HepG2 (cell line): ENCODE results near the gene NCOA3. TPM values are rescaled to one million over a fixed set of nuclear protein-coding genes. Genes with fewer than 3 reads are reported as not detected.

Experiments
- ARNTL ChIP-seq: sonication (generic); formaldehyde crosslinking; IDR thresholded peaks from 2 replicates; pipeline ENCODE4 v1.4.0; 2020; ENCODE audit warnings: mild to moderate bottlenecking, missing genetic modification reagents
- BCL3 ChIP-seq: sonication (generic); formaldehyde crosslinking; IDR thresholded peaks from 2 replicates; pipeline ENCODE4 v1.5.1; 2020; ENCODE audit warnings: mild to moderate bottlenecking, missing genetic modification reagents, moderate library complexity
- CAMTA2 ChIP-seq: sonication (generic); formaldehyde crosslinking; IDR thresholded peaks from 2 replicates; pipeline ENCODE4 v1.4.0; 2020; ENCODE audit warnings: mild to moderate bottlenecking, missing genetic modification reagents, borderline replicate concordance
- ELF1 ChIP-seq: sonication (generic); formaldehyde crosslinking; IDR thresholded peaks from 2 replicates; pipeline ENCODE4 v1.4.0; 2020; ENCODE audit warnings: missing genetic modification reagents
- HES4 ChIP-seq: sonication (generic); formaldehyde crosslinking; IDR thresholded peaks from 2 replicates; pipeline ENCODE4 v1.9.0; 2021; ENCODE audit warnings: mild to moderate bottlenecking, missing genetic modification reagents, borderline replicate concordance
- HINFP ChIP-seq: sonication (generic); formaldehyde crosslinking; IDR thresholded peaks from 2 replicates; pipeline ENCODE4 v1.4.0; 2020; ENCODE audit warnings: low read depth, mild to moderate bottlenecking, missing genetic modification reagents
- KDM2A ChIP-seq: sonication (generic); formaldehyde crosslinking; IDR thresholded peaks from 2 replicates; pipeline ENCODE4 v1.4.0; 2020; ENCODE audit warnings: low read depth, missing genetic modification reagents, borderline replicate concordance
- MTERF4 ChIP-seq: sonication (generic); formaldehyde crosslinking; IDR thresholded peaks from 2 replicates; pipeline ENCODE4 v1.8.0; 2023; ENCODE audit warnings: mild to moderate bottlenecking, missing genetic modification reagents
- SOX6 ChIP-seq, 2 experiments: fragments of 450-650 bp in 1 of 2; sonication (generic) in 1 of 2; formaldehyde crosslinking in 1 of 2; IDR thresholded peaks; 2 replicates each; pipeline versions ENCODE4 v1.4.0 to v1.6.1; 2017 to 2020; ENCODE audit warnings: antibody characterized with exemption in 1 of 2, mild to moderate bottlenecking in 1 of 2, missing genetic modification reagents in 1 of 2
- TCF12 ChIP-seq, 2 experiments: fragments of 450-650 bp in 1 of 2; sonication (generic) in 1 of 2; formaldehyde crosslinking in 1 of 2; IDR thresholded peaks; 2 replicates each; pipeline versions ENCODE4 v1.6.1 to v1.8.0; 2017 to 2022; ENCODE audit warnings: antibody characterized with exemption in 1 of 2, mild to moderate bottlenecking in 1 of 2, missing genetic modification reagents in 1 of 2, moderate library complexity in 1 of 2
- ZBTB10 ChIP-seq: sonication (generic); formaldehyde crosslinking; IDR thresholded peaks from 2 replicates; pipeline ENCODE4 v1.4.0; 2020; ENCODE audit warnings: missing genetic modification reagents, borderline replicate concordance
- ZMYM3 ChIP-seq: sonication (generic); formaldehyde crosslinking; IDR thresholded peaks from 2 replicates; pipeline ENCODE4 v1.5.1; 2020; ENCODE audit warnings: mild to moderate bottlenecking, missing genetic modification reagents
- ZNF263 ChIP-seq: sonication (generic); formaldehyde crosslinking; IDR thresholded peaks from 2 replicates; pipeline ENCODE4 v1.4.0; 2020; ENCODE audit warnings: missing genetic modification reagents
- ZNF274 ChIP-seq: sonication (generic); formaldehyde crosslinking; IDR thresholded peaks from 2 replicates; pipeline ENCODE4 v1.5.1; 2020; ENCODE audit warnings: mild to moderate bottlenecking, missing genetic modification reagents
- ZNF687 ChIP-seq: sonication (generic); formaldehyde crosslinking; IDR thresholded peaks from 2 replicates; pipeline ENCODE4 v1.5.1; 2020; ENCODE audit warnings: mild to moderate bottlenecking, missing genetic modification reagents, moderate library complexity
- ZSCAN29 ChIP-seq: sonication (generic); formaldehyde crosslinking; conservative IDR thresholded peaks from 2 replicates; pipeline ENCODE4 v1.4.0; 2020; ENCODE audit warnings: mild to moderate bottlenecking, missing genetic modification reagents
- polyA plus RNA-seq, 8 experiments: library from polyadenylated mRNA; depleted of rRNA in 3 of 8; stranded (reverse) in 7 of 8; unstranded in 1 of 8; fragments of >200 nt; fragmentation: Illumina TruSeq in 4 of 8; extraction: Trizol in 4 of 8; gene quantifications; 2 replicates each; pipeline versions ENCODE4 v1.2.1 to v1.2.3, GENCODE V29; 2011 to 2016; ENCODE audit warnings: low read depth in 4 of 8, missing spikeins in 1 of 8, mixed read lengths in 1 of 8; ENCODE audit not compliant: insufficient read depth in 1 of 8
- total RNA-seq, 5 experiments: library from RNA; depleted of rRNA; stranded (reverse); fragments of >200 nt; fragmentation: Illumina TruSeq; extraction: Trizol; gene quantifications; 2 replicates each; pipeline ENCODE4 v1.2.3, GENCODE V29; 2016; ENCODE audit warnings: low read depth in 1 of 5

The NCOA3 gene
- total and polyA plus RNA-seq, 2 of the 13 experiments (the other 11 are each of a cell fraction or from before 2014, with no cell fraction given), result 35.0 to 56.8 TPM

- TF ChIP-seq ZBTB10 (CRISPR knock-in tag) (peak; percentile 83), ELF1 (CRISPR knock-in tag) (peak; percentile 52; the same call in 1 of the 2 replicates), BCL3 (CRISPR knock-in tag) (peak; percentile 53; the same call in 1 of the 2 replicates), MTERF4 (CRISPR knock-in tag) (no peak), SOX6 (IDR thresholded peaks at IDR 0.05) (no peak), SOX6 (CRISPR knock-in tag; IDR thresholded peaks at IDR 0.05) (peak; percentile 100), ZNF687 (CRISPR knock-in tag) (no peak), ZNF274 (CRISPR knock-in tag) (peak; percentile 63; the same call in 1 of the 2 replicates), HINFP (peak; percentile 93; the same call in 1 of the 2 replicates), KDM2A (CRISPR knock-in tag) (no peak), CAMTA2 (no peak), ZNF263 (CRISPR knock-in tag) (no peak; the same call in 1 of the 2 replicates), ZMYM3 (CRISPR knock-in tag) (0 out of 2 replicates have a peak, but pooled peaks have one; percentile 42), TCF12 (IDR thresholded peaks at IDR 0.05) (no peak), TCF12 (CRISPR knock-in tag; IDR thresholded peaks at IDR 0.05) (peak; percentile 98), HES4 (CRISPR knock-in tag) (no peak), ARNTL (peak; percentile 95), ZSCAN29 (CRISPR knock-in tag) (peak; percentile 98)
Measured at GRCh38 chr20:47455133-47456040, 46.3 kb upstream of the NCOA3 start (continued).
